A549 (cell line): ENCODE results near the gene CFAP43. TPM values are rescaled to one million over a fixed set of nuclear protein-coding genes. Genes with fewer than 3 reads are reported as not detected.
A peak's percentile ranks its signal among the peaks of the same experiment; 100 is the strongest.

Source experiments
- ATAC-seq, 2 experiments: fragments of 200-7000 bp in 1 of 2; fragments of >200 bp in 1 of 2; cut with Nextera tagmentation in 1 of 2; cut with Tn5 transposase in 1 of 2; 3 replicates each; pipeline versions ENCODE4 v1.8.0 to v1.9.1; 2018 to 2020; ENCODE audit warnings: mild to moderate bottlenecking in 1 of 2, moderate library complexity in 1 of 2
- CTCF ChIA-PET: fragments of 300-600 bp; sonication (Branson Sonifier 250); formaldehyde crosslinking; extraction: SDS; loops from one replicate; lab custom pipeline; 2021; ENCODE audit warnings: antibody characterized with exemption, inconsistent platforms; lab: Yijun Ruan, JAX
- POLR2A ChIA-PET: fragments of 350-600 bp; formaldehyde crosslinking; extraction: SDS; loops from one replicate; lab custom pipeline; 2021; ENCODE audit warnings: antibody characterized with exemption, inconsistent platforms; lab: Yijun Ruan, JAX
- DNase-seq, 2 experiments: peaks; one replicate each; pipeline versions ENCODE4 v3.0.0 to v3.0.0-alpha.2; 2011 to 2016; ENCODE audit warnings: low read depth in 1 of 2, low spot score in 1 of 2
- FAIRE-seq: peaks from 2 replicates; lab custom pipeline; 2011; peaks lifted over from hg19 to GRCh38; lab: Jason Lieb, UNC
- H3K27ac ChIP-seq, 2 experiments: fragments of >200 bp; sonication (Bioruptor Twin); formaldehyde crosslinking; 3 replicates each; pipeline ENCODE4 v1.5.1; 2016 to 2017
- H3K4me1 ChIP-seq: fragments of >200 bp; sonication (Bioruptor Twin); formaldehyde crosslinking; 3 replicates; pipeline ENCODE4 v1.6.1; 2016
- H3K4me2 ChIP-seq: fragments of >200 bp; sonication (Bioruptor Twin); formaldehyde crosslinking; 3 replicates; pipeline ENCODE4 v1.6.1; 2016
- H3K4me3 ChIP-seq: fragments of >200 bp; sonication (Bioruptor Twin); formaldehyde crosslinking; 3 replicates; pipeline ENCODE4 v1.5.1; 2016
- H3K9me3 ChIP-seq: fragments of >200 bp; sonication (Bioruptor Twin); formaldehyde crosslinking; 3 replicates; pipeline ENCODE4 v1.6.1; 2016
- ATOH8 ChIP-seq: fragments of 250-450 bp; sonication (Bioruptor Pico); IDR thresholded peaks from 2 replicates; pipeline ENCODE4 v1.5.0; 2020; ENCODE audit warnings: low read depth, mild to moderate bottlenecking, moderate library complexity
- BHLHE40 ChIP-seq: IDR thresholded peaks from 2 replicates; pipeline ENCODE4 v1.6.1; 2012; ENCODE audit warnings: low read depth, low read length, inconsistent platforms
- CTCF ChIP-seq: fragments of >200 bp; sonication (Bioruptor Twin); formaldehyde crosslinking; IDR thresholded peaks from 3 replicates; pipeline ENCODE4 v1.5.1; 2016
- FOSB ChIP-seq: fragments of 250-450 bp; sonication (Bioruptor Pico); IDR thresholded peaks from 2 replicates; pipeline ENCODE4 v1.5.0; 2020; ENCODE audit warnings: mild to moderate bottlenecking, moderate library complexity
- FOSL2 ChIP-seq, 2 experiments: fragments of 450-650 bp in 1 of 2; fragments of >200 bp in 1 of 2; sonication (Bioruptor Twin) in 1 of 2; formaldehyde crosslinking; IDR thresholded peaks; 2 replicates each; pipeline versions ENCODE4 v1.5.0 to v1.6.1; 2016 to 2020; ENCODE audit warnings: mild to moderate bottlenecking in 1 of 2, moderate library complexity in 1 of 2
- GATA3 ChIP-seq: IDR thresholded peaks from 2 replicates; pipeline ENCODE4 v1.6.1; 2012; ENCODE audit warnings: borderline replicate concordance
- HMGXB4 ChIP-seq: fragments of 250-450 bp; sonication (Bioruptor Pico); IDR thresholded peaks from 2 replicates; pipeline ENCODE4 v1.5.0; 2021; ENCODE audit warnings: mild to moderate bottlenecking, moderate library complexity, borderline replicate concordance
- HOXB5 ChIP-seq: fragments of 250-450 bp; sonication (Bioruptor Pico); IDR thresholded peaks from 2 replicates; pipeline ENCODE4 v1.5.0; 2020; ENCODE audit warnings: mild to moderate bottlenecking, moderate library complexity
- REST ChIP-seq: fragments of 200-600 bp; sonication (generic); IDR thresholded peaks from 2 replicates; pipeline ENCODE4 v1.6.1; 2016; ENCODE audit warnings: antibody characterized with exemption, mild to moderate bottlenecking, moderate library complexity
- RNF2 ChIP-seq: fragments of 200-600 bp; sonication (generic); IDR thresholded peaks from 2 replicates; pipeline ENCODE4 v1.6.1; 2016; ENCODE audit warnings: low read depth, mild to moderate bottlenecking, antibody characterized with exemption, moderate library complexity, borderline replicate concordance
- SMC3 ChIP-seq: fragments of >200 bp; sonication (Bioruptor Twin); formaldehyde crosslinking; IDR thresholded peaks from 3 replicates; pipeline ENCODE4 v1.6.1; 2018; ENCODE audit warnings: inconsistent platforms
- USF2 ChIP-seq: fragments of 450-650 bp; IDR thresholded peaks from 2 replicates; pipeline ENCODE4 v1.6.1; 2014; ENCODE audit warnings: antibody characterized with exemption
- WGBS: methylation state at CpG from one replicate; pipeline ENCODE4 v1.1.6; 2017; ENCODE audit errors: missing lambda C conversion rate; 5-methylcytosine and 5-hydroxymethylcytosine counted together
- polyA plus RNA-seq, 4 experiments: library from polyadenylated mRNA; depleted of rRNA in 3 of 4; stranded (reverse); fragments of >200 nt; fragmentation: RNase III in 1 of 4; extraction: RNeasy Plus Mini Kit Qiagen cat#74134 plus additional on column Dnase treatment in 1 of 4; gene quantifications; 2 replicates in 3 of 4; 3 replicates in 1 of 4; pipeline ENCODE4 v1.2.3, GENCODE V29; 2011 to 2017

CFAP43 gene
- polyA plus RNA-seq, 2 of the 4 experiments (the other 2 are of a cell fraction), result 0.31 to 0.75 TPM

- TF ChIP-seq REST (0 out of 2 replicates have a peak, but pooled peaks have one; percentile 20), RNF2 (no peak), FOSL2 (IDR thresholded peaks at IDR 0.05) (no peak), FOSL2 (CRISPR knock-in tag; IDR thresholded peaks at IDR 0.05) (peak; percentile 67), CTCF (no peak), SMC3 (peak; percentile 9; the same call in 1 of the 3 replicates), ATOH8 (CRISPR knock-in tag) (no peak), GATA3 (peak; percentile 35; the same call in 1 of the 2 replicates), BHLHE40 (no peak), USF2 (peak; percentile 80)
- TF ChIP-seq, all 56 proteins: peak for 14
These were observed 111.2 kb downstream of the CFAP43 start (continued) for GRCh38 chr10:104120903-104121484.

- peak; percentile 81 for FAIRE-seq
- H3K9me3 ChIP-seq, result no peaks in the 10 kb centered on the region
- ChIA-PET POLR2A (interaction anchor here (0.6 to 3.5 kb wide), 19 partner anchors 11 to 362 kb away, joined by 3 to 59 read pairs (median 7); partner anchors contain the start of gene GSTO1), CTCF (interaction anchor here (0.6 to 9.6 kb wide), 17 partner anchors 11 to 407 kb away, joined by 3 to 166 read pairs (median 15); no protein-coding TSS in a partner anchor)
- H3K27ac ChIP-seq, result peak overlapping the region; percentile 98
- TF ChIP-seq HOXB5, result 0 out of 2 replicates have a peak, but pooled peaks have one; percentile 69
- no peak for TF ChIP-seq RNF2
- peak; percentile 35; the same call in 1 of the 2 replicates for TF ChIP-seq ATOH8 (CRISPR knock-in tag)
- TF ChIP-seq HMGXB4 (CRISPR knock-in tag), result peak; percentile 40; the same call in 1 of the 2 replicates
- 0 out of 2 replicates have a peak, but pooled peaks have one; percentile 79 for TF ChIP-seq FOSB
- no peak for TF ChIP-seq USF2
- WGBS, result 12% methylated on average over 2 of the region's 2 CpGs
- 0 out of 6 replicates have a peak, but pooled peaks of 1 of the 2 experiments have one; percentile 0 for ATAC-seq
- H3K4me1 ChIP-seq, result peaks cover 63% of the 10 kb centered on the region
- peak overlapping the region; percentile 57 for H3K4me3 ChIP-seq
- H3K4me2 ChIP-seq, result peak overlapping the region; percentile 91
- no peak for DNase-seq
These were observed 111.7 kb downstream of the CFAP43 start for GRCh38 chr10:104120512-104120902.
